Gastrocnemius medialis (tissue), 4 donors: Measurements from ENCODE around the gene NRG3. TPM values are rescaled to one million over a fixed set of nuclear protein-coding genes. Genes with fewer than 3 reads are reported as not detected.

Source experiments
- ATAC-seq, 2 donors: fragments of 150-250 bp; one replicate each; pipeline ENCODE4 v1.9.1; 2016
- DNase-seq, 2 donors: peaks; one replicate each; pipeline ENCODE4 v3.0.0-alpha.2; 2019
- H3K27ac ChIP-seq, 4 donors: fragments of 200-600 bp; sonication (generic); 1 replicate in 1 of 4; 2 replicates in 3 of 4; pipeline ENCODE4 v1.5.1; 2016 to 2018; ENCODE audit warnings: mild to moderate bottlenecking in 2 of 4, moderate library complexity in 1 of 4
- H3K27me3 ChIP-seq, 3 donors: fragments of 200-600 bp; sonication (generic) in 2 of 3; 1 replicate in 1 of 3; 2 replicates in 2 of 3; pipeline versions ENCODE4 v1.5.1 to v1.6.0; 2016 to 2019; ENCODE audit warnings: mild to moderate bottlenecking in 1 of 3, moderate library complexity in 1 of 3
- H3K36me3 ChIP-seq, 2 donors: fragments of 200-600 bp; sonication (generic) in 1 of 2; one replicate each; pipeline ENCODE4 v1.5.1; 2017 to 2018
- H3K4me1 ChIP-seq, 2 donors: fragments of 200-600 bp; sonication (generic) in 1 of 2; one replicate each; pipeline ENCODE4 v1.5.1; 2016 to 2017; ENCODE audit warnings: mild to moderate bottlenecking in 2 of 2
- H3K4me3 ChIP-seq, 4 donors: fragments of 200-600 bp; sonication (generic) in 3 of 4; 1 replicate in 1 of 4; 2 replicates in 3 of 4; pipeline ENCODE4 v1.5.1; 2016 to 2019; ENCODE audit warnings: mild to moderate bottlenecking in 2 of 4
- H3K9me3 ChIP-seq, 3 donors: fragments of 200-600 bp; sonication (generic) in 2 of 3; 1 replicate in 1 of 3; 2 replicates in 2 of 3; pipeline ENCODE4 v1.5.1; 2016 to 2019
- POLR2A ChIP-seq, 2 donors: fragments of 450-650 bp; IDR thresholded peaks; one replicate each; pipeline ENCODE4 v1.6.1; 2017; ENCODE audit warnings: antibody characterized with exemption in 2 of 2, mild to moderate bottlenecking in 2 of 2, moderate library complexity in 2 of 2
- in situ Hi-C, 4 donors: fragments of 200-750 bp; cut with MboI; loops; one replicate each; pipeline versions ENCODE4 v1.15.0 to v1.8.0; 2017; ENCODE audit warnings: low sequenced_read_pairs in 4 of 4
- intact Hi-C: fragments of 100-400 bp; cut with DNase I; formaldehyde crosslinking; loops from one replicate; pipeline ENCODE4 v1.15.1; 2023; ENCODE audit warnings: low total_unique reads
- total RNA-seq, 4 donors: library from RNA; depleted of rRNA; stranded (reverse); fragments of >200 nt; gene quantifications; one replicate each; pipeline versions ENCODE4 v1.1.0 to v1.2.3, GENCODE V29; 2016
- TF ChIP-seq, protein P1 (sequence below), 5 experiments: fragments of 450-650 bp in 3 of 5; fragments of 200-600 bp in 2 of 5; sonication (generic) in 2 of 5; IDR thresholded peaks in 4 of 5; conservative IDR thresholded peaks in 1 of 5; 1 replicate in 4 of 5; 2 replicates in 1 of 5; pipeline ENCODE4 v1.5.1; 2016 to 2019; ENCODE audit warnings: antibody characterized with exemption in 5 of 5, mild to moderate bottlenecking in 3 of 5, moderate library complexity in 3 of 5

The NRG3 gene
- total RNA-seq, 4 donors from 2014 or later = not detected

DNA sequence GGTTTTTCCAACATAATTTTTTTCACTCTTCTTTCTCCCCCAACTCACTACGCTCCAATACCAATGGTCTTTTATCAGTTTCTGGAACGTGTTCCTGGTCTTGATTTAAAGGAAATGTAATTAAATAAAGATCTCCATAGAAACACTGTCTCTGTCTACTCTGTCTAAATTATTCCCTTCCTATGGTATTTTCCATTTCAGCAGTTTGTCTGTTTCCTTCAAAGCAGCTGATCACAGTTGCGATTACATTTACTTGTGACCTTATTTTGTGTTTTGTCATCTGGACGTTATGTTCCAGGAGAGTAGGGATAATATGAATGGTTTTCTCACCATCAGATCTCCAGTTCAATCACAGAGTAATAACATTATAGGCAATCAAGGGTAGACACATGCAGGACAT, 359.2 kb downstream of the NRG3 start:
- in situ Hi-C loops (no loop called here), intact Hi-C loops (no loop called here)
- Histone ChIP-seq H3K4me3 (no peak overlapping the region), H3K36me3 (no peaks in the 10 kb centered on the region), H3K27me3 (no peaks in the 10 kb centered on the region), H3K27ac (no peak overlapping the region), H3K9me3 (no peaks in the 10 kb centered on the region), H3K4me1 (no peaks in the 10 kb centered on the region)
- DNase-seq (no peak), ATAC-seq (no peak)
- TF ChIP-seq, protein P1, sequence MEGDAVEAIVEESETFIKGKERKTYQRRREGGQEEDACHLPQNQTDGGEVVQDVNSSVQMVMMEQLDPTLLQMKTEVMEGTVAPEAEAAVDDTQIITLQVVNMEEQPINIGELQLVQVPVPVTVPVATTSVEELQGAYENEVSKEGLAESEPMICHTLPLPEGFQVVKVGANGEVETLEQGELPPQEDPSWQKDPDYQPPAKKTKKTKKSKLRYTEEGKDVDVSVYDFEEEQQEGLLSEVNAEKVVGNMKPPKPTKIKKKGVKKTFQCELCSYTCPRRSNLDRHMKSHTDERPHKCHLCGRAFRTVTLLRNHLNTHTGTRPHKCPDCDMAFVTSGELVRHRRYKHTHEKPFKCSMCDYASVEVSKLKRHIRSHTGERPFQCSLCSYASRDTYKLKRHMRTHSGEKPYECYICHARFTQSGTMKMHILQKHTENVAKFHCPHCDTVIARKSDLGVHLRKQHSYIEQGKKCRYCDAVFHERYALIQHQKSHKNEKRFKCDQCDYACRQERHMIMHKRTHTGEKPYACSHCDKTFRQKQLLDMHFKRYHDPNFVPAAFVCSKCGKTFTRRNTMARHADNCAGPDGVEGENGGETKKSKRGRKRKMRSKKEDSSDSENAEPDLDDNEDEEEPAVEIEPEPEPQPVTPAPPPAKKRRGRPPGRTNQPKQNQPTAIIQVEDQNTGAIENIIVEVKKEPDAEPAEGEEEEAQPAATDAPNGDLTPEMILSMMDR (IDR thresholded peaks at IDR 0.05 in 4 of 5, conservative IDR thresholded peaks at IDR 0.05 in 1 of 5) = no peak
- no peak for TF ChIP-seq POLR2A (IDR thresholded peaks at IDR 0.05)

DNA sequence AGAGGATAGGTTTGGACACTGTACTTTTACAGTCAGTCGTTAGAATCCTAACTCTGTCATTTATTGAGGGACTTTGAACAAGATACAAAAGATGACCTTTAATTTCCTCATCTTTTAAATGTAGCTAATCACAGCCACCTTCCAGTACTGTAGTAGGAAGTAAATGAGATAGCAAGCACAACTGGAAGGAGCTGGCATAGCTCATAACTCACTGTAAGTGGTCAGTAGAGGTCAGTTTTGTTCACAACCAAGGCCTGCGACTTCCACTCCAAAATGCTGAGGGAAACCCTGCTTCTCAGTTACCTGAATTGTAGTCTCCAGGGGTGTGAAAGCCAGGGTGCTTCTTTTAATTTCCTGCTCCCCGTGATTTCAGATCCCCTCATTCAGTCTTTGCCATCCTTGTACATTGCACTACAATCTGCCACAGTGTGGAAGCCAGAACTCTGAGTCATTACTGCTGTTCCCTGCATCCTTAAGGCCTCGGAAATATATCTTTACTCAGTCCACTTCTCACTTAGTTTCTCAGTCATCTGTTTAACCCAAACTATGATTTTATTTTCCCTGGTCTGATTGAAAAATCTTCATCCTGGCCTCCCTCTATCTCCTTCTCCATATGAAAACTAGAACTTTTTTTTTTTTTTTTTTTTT, 361.2 kb downstream of the NRG3 start:
- ATAC-seq = no peak
- in situ Hi-C loops = no loop called here
- Histone ChIP-seq H3K27me3 (no peaks in the 10 kb centered on the region), H3K9me3 (no peaks in the 10 kb centered on the region), H3K36me3 (no peaks in the 10 kb centered on the region), H3K4me3 (no peak overlapping the region), H3K4me1 (no peaks in the 10 kb centered on the region), H3K27ac (no peak overlapping the region)
- intact Hi-C loops = no loop called here
- DNase-seq = no peak
- no peak for TF ChIP-seq POLR2A (IDR thresholded peaks at IDR 0.05)
- TF ChIP-seq, protein P1 (IDR thresholded peaks at IDR 0.05 in 4 of 5, conservative IDR thresholded peaks at IDR 0.05 in 1 of 5) = no peak

DNA sequence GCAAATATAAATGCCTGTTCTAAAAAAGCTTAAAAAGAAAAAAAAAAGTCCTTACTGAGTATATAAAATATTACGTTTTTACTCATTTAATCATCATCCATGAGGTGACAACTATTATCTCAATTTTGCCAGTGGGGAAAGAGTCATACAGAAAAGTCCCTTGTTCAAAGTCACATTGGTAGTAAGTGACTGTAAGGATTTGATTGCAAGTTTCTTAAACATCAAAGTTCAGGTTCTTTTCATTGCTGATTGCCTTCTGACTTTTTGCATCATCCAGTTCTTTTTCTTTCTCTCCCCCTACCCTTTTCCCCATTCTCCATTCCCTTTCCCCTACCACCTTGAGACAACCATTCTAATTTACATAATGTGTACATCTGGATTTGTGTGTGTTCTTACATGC, 363.3 kb downstream of the NRG3 start:
- H3K27me3 ChIP-seq = no peaks in the 10 kb centered on the region
- ATAC-seq (no peak), DNase-seq (no peak)
- H3K9me3 ChIP-seq = no peaks in the 10 kb centered on the region
- intact Hi-C loops = no loop called here
- TF ChIP-seq POLR2A (IDR thresholded peaks at IDR 0.05) = no peak
- TF ChIP-seq, protein P1 (IDR thresholded peaks at IDR 0.05 in 4 of 5, conservative IDR thresholded peaks at IDR 0.05 in 1 of 5) = no peak
- no peaks in the 10 kb centered on the region for H3K36me3 ChIP-seq
- in situ Hi-C loops = no loop called here
- H3K4me3 ChIP-seq = no peak overlapping the region
- no peaks in the 10 kb centered on the region for H3K4me1 ChIP-seq
- H3K27ac ChIP-seq = no peak overlapping the region

DNA sequence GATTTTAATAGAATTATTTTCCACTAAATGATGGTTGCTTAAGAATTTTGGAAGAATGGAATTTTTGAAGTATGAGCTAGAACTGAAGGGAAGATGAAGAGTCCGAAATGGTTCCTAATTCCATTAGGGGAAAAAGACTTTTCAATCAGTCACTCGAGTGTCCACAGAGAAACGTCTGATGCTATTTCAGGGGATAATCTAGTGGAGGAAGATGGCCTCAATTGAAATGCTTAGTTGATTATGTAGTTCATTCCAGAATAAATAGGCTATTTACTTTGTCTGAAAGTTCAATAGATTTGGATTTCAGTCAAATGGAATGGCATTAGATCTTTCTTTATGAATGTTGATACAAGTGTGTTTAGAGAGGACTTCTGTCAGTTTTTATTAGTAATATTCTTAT, 365.4 kb downstream of the NRG3 start:
- no peaks in the 10 kb centered on the region for H3K36me3 ChIP-seq
- no peak overlapping the region for H3K4me3 ChIP-seq
- no peaks in the 10 kb centered on the region for H3K9me3 ChIP-seq
- no peaks in the 10 kb centered on the region for H3K4me1 ChIP-seq
- intact Hi-C loops = no loop called here
- in situ Hi-C loops = no loop called here
- TF ChIP-seq, protein P1 (IDR thresholded peaks at IDR 0.05 in 4 of 5, conservative IDR thresholded peaks at IDR 0.05 in 1 of 5) = no peak
- TF ChIP-seq POLR2A (IDR thresholded peaks at IDR 0.05) = no peak
- no peaks in the 10 kb centered on the region for H3K27me3 ChIP-seq
- DNase-seq = no peak
- H3K27ac ChIP-seq = no peak overlapping the region
- no peak for ATAC-seq

DNA sequence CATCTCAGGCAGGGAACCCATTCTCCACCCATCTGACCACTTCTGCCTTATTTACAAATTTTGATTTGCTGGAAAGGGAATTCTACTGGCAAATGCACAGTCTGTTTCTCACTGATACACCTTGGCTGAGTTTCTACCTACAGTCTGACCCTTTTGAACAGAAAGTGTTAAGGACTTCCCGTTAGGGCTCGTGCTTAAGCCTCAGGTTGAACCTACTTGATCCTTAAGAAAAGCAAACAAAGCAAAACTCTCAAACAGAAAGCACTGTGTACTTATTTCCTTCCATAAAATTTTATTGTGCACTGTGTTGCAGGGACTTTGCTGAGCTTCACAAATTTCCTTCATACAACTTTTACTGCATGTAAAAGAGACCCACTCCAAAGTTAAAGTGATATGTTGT, 367.8 kb downstream of the NRG3 start:
- Histone ChIP-seq H3K27me3 (no peaks in the 10 kb centered on the region), H3K9me3 (no peaks in the 10 kb centered on the region), H3K4me3 (no peak overlapping the region), H3K27ac (no peak overlapping the region), H3K4me1 (no peaks in the 10 kb centered on the region), H3K36me3 (no peaks in the 10 kb centered on the region)
- intact Hi-C loops = no loop called here
- in situ Hi-C loops = no loop called here
- ATAC-seq (no peak), DNase-seq (no peak)
- no peak for TF ChIP-seq POLR2A (IDR thresholded peaks at IDR 0.05)
- TF ChIP-seq, protein P1 (IDR thresholded peaks at IDR 0.05 in 4 of 5, conservative IDR thresholded peaks at IDR 0.05 in 1 of 5) = no peak
